Activated CD8-positive, alpha-beta memory T cell treated with anti-CD3 and anti-CD28 coated beads, Interleukin-2, amount 50 U/mL, for 1 hour (primary cell): Measurements from ENCODE around the gene DHX9.

ENCODE experiments used
- DNase-seq: peaks from one replicate; pipeline ENCODE4 v3.0.0-alpha.2; 2020; ENCODE audit errors: extremely low read depth

The DHX9 gene

GRCh38 chr1:182841368-182841988 is 2.3 kb downstream of the DHX9 start:
- DNase-seq: no peak

DNA sequence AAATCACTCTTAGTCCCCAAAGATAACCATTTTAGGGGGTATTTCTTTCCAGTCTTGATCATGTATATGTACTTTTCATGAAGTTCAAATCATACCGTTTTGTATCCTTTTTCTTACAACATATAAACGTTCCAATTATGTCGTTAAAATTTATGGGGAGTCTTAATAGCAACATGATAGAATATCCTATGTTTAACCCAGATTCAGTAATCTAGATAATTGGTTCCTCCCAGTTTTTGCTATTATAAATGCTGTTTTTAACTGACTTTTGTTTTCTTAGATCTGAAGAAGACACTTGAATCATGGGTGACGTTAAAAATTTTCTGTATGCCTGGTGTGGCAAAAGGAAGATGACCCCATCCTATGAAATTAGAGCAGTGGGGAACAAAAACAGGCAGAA is 3.1 kb downstream of the DHX9 start:
- DNase-seq: no peak

DNA sequence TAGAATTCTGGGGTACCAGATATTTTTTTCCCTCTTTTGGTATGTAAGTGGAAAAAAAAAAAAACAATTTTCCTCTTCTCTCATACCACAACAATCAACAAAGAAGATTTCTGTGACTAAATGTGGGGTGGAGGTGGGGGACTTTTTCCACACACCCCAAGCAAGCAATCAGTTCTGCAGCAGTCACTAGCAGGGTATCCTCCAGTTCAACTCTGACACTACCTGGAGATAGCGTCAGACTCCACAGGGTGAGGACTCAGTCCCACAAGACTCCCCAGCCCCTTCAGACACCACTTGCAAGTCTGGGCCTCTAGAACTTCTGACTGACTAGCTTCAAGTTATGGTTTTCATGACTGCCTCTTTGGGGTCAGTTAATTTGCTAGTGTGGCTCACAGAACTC is 6.2 kb downstream of the DHX9 start:
- no peak for DNase-seq

- DNase-seq: no peak
These were observed 6.7 kb downstream of the DHX9 start for GRCh38 chr1:182845894-182846293.

- DNase-seq: no peak
These were observed 8.0 kb downstream of the DHX9 start for GRCh38 chr1:182847105-182847504.

DNA sequence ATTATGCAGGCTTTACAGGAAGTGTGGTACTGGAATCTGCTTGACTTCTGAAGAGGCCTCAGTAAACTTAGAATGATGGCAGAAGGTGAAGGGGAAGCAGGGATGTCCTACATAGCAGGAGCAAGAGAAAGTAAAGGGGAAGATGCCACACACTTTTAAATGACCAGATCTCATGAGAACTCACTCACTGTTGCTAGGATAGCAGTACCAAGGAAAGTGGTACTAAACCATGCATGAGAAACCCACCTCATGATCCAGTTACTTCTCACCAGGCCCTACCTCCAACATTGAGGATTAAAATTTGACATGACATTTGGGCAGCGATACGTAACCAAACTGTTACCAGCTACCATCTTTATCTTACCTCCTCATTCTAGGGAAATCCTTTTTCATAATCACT is 9.6 kb downstream of the DHX9 start:
- DNase-seq: no peak

DNA sequence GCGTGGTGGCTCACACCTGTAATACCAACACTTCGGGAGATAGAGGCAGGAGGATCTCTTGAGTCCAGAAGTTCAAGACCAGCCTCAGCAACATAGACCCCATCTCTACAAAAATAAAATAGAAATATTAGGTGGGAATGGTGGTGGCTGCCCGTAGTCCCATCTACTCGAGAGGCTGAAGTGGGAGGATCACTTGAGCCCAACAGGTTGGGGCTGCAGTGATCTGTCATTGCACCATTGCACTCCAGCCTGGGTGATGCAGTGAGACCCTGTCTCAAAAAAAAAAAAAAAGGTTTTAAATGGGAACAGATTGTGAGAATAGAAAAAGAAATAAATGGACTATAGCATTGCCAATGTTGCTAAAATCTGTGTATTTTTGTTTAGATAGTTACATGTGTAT is 11.2 kb downstream of the DHX9 start:
- DNase-seq: no peak

- DNase-seq: no peak
These were observed 12.7 kb downstream of the DHX9 start for GRCh38 chr1:182851825-182852224.

- DNase-seq: no peak
These were observed 16.8 kb downstream of the DHX9 start for GRCh38 chr1:182855911-182856310.

DNA sequence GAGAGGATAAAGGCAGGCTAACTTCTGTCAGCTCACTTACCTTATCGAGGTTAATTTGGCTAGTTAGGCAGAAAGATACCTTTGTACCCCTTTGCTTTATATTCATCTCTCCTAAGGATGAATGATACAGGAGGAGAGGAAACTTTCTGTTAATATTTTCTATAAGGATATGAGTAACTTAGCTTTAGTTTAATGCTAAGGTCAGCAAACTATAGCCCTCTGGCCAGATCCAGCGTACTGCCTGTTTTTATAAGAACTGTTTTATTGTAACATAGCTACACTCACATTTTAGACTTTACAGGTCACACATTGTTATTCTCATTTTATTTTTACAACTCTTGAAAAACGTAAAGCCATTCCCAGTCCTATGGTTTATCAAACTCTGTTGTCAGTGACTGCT is 18.1 kb downstream of the DHX9 start:
- DNase-seq: no peak

DNA sequence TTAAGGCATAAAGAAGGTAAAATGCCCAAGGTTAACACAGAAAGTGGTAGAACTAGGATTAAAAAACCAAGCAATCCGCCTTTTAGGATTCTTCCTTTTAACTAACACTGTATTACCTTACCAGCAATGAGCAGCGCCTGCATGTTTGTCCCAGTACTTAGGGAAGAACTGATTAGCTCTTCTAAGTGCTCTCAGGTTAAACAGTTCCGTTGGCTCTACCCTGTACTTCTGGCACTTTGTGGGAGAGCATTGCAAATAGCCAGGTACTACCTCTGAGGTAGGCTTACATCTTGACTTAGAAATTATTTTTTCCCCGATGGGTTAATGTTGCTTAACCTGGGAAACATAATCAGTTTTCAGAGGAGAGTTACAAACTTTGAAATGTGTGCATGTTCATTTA is 21.5 kb downstream of the DHX9 start:
- DNase-seq: no peak

GRCh38 chr1:182861994-182862393 is 22.8 kb downstream of the DHX9 start:
- DNase-seq: no peak

GRCh38 chr1:182862827-182863226 is 23.7 kb downstream of the DHX9 start:
- DNase-seq: no peak

- DNase-seq: no peak
These were observed 24.8 kb downstream of the DHX9 start for GRCh38 chr1:182863940-182864339.

GRCh38 chr1:182867861-182868260 is 28.7 kb downstream of the DHX9 start:
- DNase-seq: no peak

GRCh38 chr1:182869241-182869666 is 30.1 kb downstream of the DHX9 start:
- no peak for DNase-seq

GRCh38 chr1:182872881-182873280 is 33.7 kb downstream of the DHX9 start:
- no peak for DNase-seq

DNA sequence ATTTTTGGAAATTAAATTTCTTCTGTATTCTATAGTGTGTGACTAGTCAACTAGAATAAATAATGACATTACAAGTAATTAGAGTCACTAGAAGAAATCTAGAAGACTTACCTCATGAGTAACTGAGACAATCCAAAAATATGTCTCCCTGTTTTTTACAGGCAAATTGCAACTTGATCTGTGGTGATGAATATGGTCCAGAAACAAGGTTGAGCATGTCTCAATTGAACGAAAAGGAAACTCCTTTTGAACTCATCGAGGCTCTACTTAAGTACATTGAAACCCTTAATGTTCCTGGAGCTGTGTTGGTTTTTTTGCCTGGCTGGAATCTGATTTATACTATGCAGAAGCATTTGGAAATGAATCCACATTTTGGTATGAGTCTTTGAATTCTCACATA is 36.7 kb downstream of the DHX9 start:
- no peak for DNase-seq

GRCh38 chr1:182877331-182877730 is 38.2 kb downstream of the DHX9 start:
- no peak for DNase-seq

DNA sequence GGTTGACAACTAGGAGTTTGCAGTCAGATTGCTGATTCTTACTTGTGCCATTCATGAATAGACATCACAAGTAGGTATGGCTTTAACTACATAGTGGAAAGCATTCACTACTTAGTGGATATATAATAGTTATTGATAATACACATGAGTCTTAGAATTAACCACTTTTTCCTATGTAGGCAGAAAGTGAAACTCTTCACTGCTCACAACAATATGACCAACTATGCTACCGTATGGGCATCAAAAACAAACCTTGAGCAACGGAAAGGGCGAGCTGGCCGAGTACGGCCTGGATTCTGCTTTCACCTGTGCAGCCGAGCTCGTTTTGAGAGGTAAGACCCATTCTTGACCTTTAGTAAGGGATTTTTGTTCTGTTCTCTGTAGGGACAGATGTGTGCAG is 38.7 kb downstream of the DHX9 start:
- no peak for DNase-seq

GRCh38 chr1:182884872-182885271 is 45.7 kb downstream of the DHX9 start:
- DNase-seq: no peak

GRCh38 chr1:182885591-182885990 is 46.4 kb downstream of the DHX9 start:
- DNase-seq: no peak

GRCh38 chr1:182886985-182887384 is 47.8 kb downstream of the DHX9 start:
- DNase-seq: no peak

DNA sequence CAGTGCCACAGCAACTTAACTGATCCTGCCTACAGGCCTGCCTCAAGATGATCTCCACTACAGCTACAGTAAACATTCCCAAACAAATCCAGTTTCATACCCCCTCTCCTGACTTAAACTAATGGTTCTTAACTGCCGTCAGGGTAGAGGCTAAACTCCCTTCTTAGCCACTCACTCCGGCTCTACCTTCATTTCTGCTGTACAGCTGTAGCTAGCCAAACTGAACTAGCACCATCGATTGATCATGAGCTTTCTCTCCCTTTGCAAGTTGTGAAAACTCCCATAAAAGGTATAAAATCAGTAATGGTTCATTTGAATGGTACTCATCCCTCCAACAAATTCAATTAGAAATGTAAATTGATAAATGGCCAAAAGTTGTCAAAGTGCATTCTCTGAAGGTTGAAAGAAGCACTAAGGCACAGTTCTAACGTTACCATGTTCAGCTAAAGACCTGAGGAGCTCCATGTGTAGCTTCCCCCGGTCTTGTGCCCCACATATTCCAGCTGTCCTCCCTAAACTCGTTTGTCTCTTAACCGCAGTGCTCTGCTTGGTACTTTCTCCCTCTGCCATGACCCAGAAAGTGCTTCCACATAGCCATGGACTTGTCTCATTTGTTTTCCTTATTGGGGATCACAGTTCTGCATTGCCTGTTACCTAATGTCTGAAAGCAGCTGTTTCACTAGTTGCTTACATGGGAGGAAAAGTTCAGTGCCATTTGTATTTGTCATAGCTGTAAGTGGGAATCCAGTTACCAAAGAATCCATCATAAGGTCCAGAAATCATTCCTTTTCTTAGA is 49.8 kb downstream of the DHX9 start:
- DNase-seq: no peak
